ENCODE measurements around the gene CIAO2A. TPM values are rescaled to one million over a fixed set of nuclear protein-coding genes. Genes with fewer than 3 reads are reported as not detected.
A peak's percentile ranks its signal among the peaks of the same experiment; 100 is the strongest.

CIAO2A gene
- total RNA-seq, 3 donors from 2014 or later, result 42.6 to 71.8 (median 50.9) TPM

- no peak overlapping the region for H3K4me3 ChIP-seq
- no peaks in the 10 kb centered on the region for H3K4me1 ChIP-seq
- intact Hi-C loops (cut with DNase I; ENCODE audit: low total_unique reads), result no loop called here
- no peaks in the 10 kb centered on the region for H3K27me3 ChIP-seq
- no peak for TF ChIP-seq CTCF (IDR thresholded peaks at IDR 0.05)
- TF ChIP-seq POLR2AphosphoS5 (IDR thresholded peaks at IDR 0.05), result no peak
- TF ChIP-seq POLR2A (IDR thresholded peaks at IDR 0.05), result no peak
- DNase-seq (ENCODE audit: low spot score in 2 of 2), result no peak
- H3K27ac ChIP-seq, result no peak overlapping the region
- H3K9me3 ChIP-seq, result no peaks in the 10 kb centered on the region
- peaks cover 13% of the 10 kb centered on the region for H3K36me3 ChIP-seq
Measured at GRCh38 chr15:64131547-64131946, 37.9 kb upstream of the CIAO2A start.

- H3K27ac ChIP-seq, result no peak overlapping the region
- H3K36me3 ChIP-seq, result peaks cover 9% of the 10 kb centered on the region
- H3K4me3 ChIP-seq, result no peak overlapping the region
- no peaks in the 10 kb centered on the region for H3K9me3 ChIP-seq
- no peaks in the 10 kb centered on the region for H3K27me3 ChIP-seq
- H3K4me1 ChIP-seq, result no peaks in the 10 kb centered on the region
- no peak for TF ChIP-seq CTCF (IDR thresholded peaks at IDR 0.05)
- no peak for TF ChIP-seq POLR2A (IDR thresholded peaks at IDR 0.05)
- TF ChIP-seq POLR2AphosphoS5 (IDR thresholded peaks at IDR 0.05), result no peak
- intact Hi-C loops (cut with DNase I; ENCODE audit: low total_unique reads), result no loop called here
- DNase-seq (ENCODE audit: low spot score in 2 of 2), result no peak
Measured at GRCh38 chr15:64130159-64130558, 36.5 kb upstream of the CIAO2A start.

DNA sequence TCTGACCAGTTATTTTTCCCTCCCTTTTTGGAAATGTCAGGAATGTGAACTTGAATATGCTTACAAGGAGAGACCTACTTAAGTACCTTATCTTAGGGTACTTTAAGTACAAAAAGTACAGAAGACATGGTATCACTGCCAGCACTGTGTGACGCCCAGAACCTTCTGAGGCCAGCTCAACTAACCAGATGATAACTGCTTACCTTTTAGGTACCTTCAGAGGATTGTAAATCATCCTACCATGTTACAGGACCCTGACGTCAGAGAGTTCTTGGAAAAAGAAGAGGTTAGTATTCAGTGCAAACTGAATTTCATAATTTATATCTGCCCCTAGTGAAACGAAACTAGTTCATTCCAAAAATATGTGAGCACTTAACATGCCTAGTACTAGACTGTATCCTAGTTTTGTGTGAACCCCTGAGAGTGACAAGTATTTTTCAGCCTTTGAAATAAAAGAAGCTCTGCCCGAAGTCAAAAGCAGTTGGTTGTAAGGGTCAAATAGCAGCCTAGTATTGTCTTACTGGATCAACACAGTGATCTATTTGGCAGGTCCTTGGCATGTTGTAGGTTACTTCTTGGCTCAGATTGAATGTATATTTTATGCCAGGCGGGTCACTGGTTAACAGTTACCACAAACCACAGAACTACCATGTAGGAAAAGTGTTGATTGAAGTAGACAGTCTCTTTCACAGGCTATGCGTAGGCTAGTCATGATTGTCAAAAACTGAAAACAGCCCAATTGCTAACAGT is 34.1 kb upstream of the CIAO2A start:
- H3K4me3 ChIP-seq, result no peak overlapping the region
- H3K4me1 ChIP-seq, result no peaks in the 10 kb centered on the region
- no peaks in the 10 kb centered on the region for H3K9me3 ChIP-seq
- H3K36me3 ChIP-seq, result peaks cover 9% of the 10 kb centered on the region
- intact Hi-C loops (cut with DNase I; ENCODE audit: low total_unique reads), result no loop called here
- TF ChIP-seq CTCF (IDR thresholded peaks at IDR 0.05) (no peak), POLR2AphosphoS5 (IDR thresholded peaks at IDR 0.05) (no peak), POLR2A (IDR thresholded peaks at IDR 0.05) (no peak)
- no peak for DNase-seq (ENCODE audit: low spot score in 2 of 2)
- H3K27me3 ChIP-seq, result no peaks in the 10 kb centered on the region
- peak overlapping the region in 1 of 2 donors; percentile 3 for H3K27ac ChIP-seq

GRCh38 chr15:64125978-64126377 is 32.3 kb upstream of the CIAO2A start:
- Histone ChIP-seq H3K4me1 (no peaks in the 10 kb centered on the region), H3K4me3 (no peak overlapping the region), H3K27ac (no peak overlapping the region), H3K9me3 (no peaks in the 10 kb centered on the region), H3K27me3 (no peaks in the 10 kb centered on the region), H3K36me3 (peaks cover 9% of the 10 kb centered on the region)
- no peak for DNase-seq (ENCODE audit: low spot score in 2 of 2)
- no peak for TF ChIP-seq POLR2AphosphoS5 (IDR thresholded peaks at IDR 0.05)
- no peak for TF ChIP-seq POLR2A (IDR thresholded peaks at IDR 0.05)
- TF ChIP-seq CTCF (IDR thresholded peaks at IDR 0.05), result no peak
- intact Hi-C loops (cut with DNase I; ENCODE audit: low total_unique reads), result no loop called here

GRCh38 chr15:64122936-64123351 is 29.3 kb upstream of the CIAO2A start:
- no peak for DNase-seq (ENCODE audit: low spot score in 2 of 2)
- no peak overlapping the region for H3K4me3 ChIP-seq
- TF ChIP-seq CTCF (IDR thresholded peaks at IDR 0.05), result no peak
- no peak for TF ChIP-seq POLR2A (IDR thresholded peaks at IDR 0.05)
- no peak for TF ChIP-seq POLR2AphosphoS5 (IDR thresholded peaks at IDR 0.05)
- peak overlapping the region; percentile 40 to 52 for H3K27ac ChIP-seq
- intact Hi-C loops (cut with DNase I; ENCODE audit: low total_unique reads), result no loop called here
- no peaks in the 10 kb centered on the region for H3K27me3 ChIP-seq
- H3K9me3 ChIP-seq, result no peaks in the 10 kb centered on the region
- no peaks in the 10 kb centered on the region for H3K4me1 ChIP-seq
- peaks cover 1% of the 10 kb centered on the region for H3K36me3 ChIP-seq
